Endometrial microvascular endothelial cells (primary cell): ENCODE data around the gene THOC1. TPM values are rescaled to one million over a fixed set of nuclear protein-coding genes. Genes with fewer than 3 reads are reported as not detected.

Source experiments
- in situ Hi-C: cut with HindIII; loops from 2 replicates; pipeline ENCODE4 v1.10.0; 2017; ENCODE audit warnings: low sequenced_read_pairs, low pct_unique_long_range_greater_than_20kb; ENCODE audit errors: inconsistent ontology term
- total RNA-seq: library from RNA; depleted of rRNA; stranded (reverse); fragments of >200 nt; gene quantifications from one replicate; pipeline ENCODE4 v1.2.3, GENCODE V29; 2015; ENCODE audit errors: inconsistent ontology term

THOC1 gene
- total RNA-seq, 1 donor from 2014 or later, result 31.3 TPM

DNA sequence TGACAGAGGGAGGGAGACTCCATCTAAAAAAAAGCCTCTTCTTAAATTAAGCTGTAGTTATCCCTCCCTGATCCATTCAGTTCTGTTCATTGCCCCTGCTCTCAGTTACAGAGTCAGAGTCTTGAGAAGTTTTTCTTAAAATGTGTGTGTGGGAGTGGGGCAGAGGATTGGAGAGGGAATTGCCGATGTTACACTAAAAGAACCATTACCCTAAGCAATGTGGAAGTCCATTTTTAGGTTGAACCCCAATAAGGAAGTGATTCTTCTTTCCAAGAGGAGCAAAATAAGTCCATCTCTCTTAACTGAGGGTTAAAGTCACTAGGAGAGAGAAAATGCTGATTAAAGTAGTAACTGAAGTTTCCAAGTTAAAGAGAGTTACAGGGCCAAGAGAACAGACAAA, 21.2 kb upstream of the THOC1 start:
- in situ Hi-C loops, result no loop called here

- in situ Hi-C loops, result no loop called here
Measured at GRCh38 chr18:286515-287310, 18.9 kb upstream of the THOC1 start.

DNA sequence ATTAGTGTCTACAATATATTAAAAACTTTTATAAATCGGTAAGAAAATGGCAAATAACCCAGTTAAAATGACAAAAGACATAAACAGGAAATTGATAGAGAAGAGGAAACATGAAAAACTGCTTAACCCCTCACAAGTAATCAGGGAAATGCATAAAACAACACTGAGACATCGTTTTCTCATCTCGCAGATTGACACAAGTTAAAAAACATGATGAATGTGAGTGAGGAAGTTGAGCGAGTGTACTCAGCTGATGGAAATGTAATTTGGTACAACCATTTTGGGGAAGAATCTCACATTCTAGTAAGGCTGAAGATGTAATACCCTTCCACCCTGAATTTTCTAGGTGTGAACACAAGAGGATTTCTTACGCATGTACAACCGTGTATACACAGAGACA, 18.0 kb upstream of the THOC1 start:
- in situ Hi-C loops, result no loop called here

- in situ Hi-C loops, result no loop called here
Measured at GRCh38 chr18:275486-275885, 7.6 kb upstream of the THOC1 start.

GRCh38 chr18:274313-274712, 6.5 kb upstream of the THOC1 start:
- in situ Hi-C loops, result no loop called here

GRCh38 chr18:273525-273924, 5.7 kb upstream of the THOC1 start:
- in situ Hi-C loops, result no loop called here

- in situ Hi-C loops, result no loop called here
Measured at GRCh38 chr18:272650-273049, 4.8 kb upstream of the THOC1 start.

DNA sequence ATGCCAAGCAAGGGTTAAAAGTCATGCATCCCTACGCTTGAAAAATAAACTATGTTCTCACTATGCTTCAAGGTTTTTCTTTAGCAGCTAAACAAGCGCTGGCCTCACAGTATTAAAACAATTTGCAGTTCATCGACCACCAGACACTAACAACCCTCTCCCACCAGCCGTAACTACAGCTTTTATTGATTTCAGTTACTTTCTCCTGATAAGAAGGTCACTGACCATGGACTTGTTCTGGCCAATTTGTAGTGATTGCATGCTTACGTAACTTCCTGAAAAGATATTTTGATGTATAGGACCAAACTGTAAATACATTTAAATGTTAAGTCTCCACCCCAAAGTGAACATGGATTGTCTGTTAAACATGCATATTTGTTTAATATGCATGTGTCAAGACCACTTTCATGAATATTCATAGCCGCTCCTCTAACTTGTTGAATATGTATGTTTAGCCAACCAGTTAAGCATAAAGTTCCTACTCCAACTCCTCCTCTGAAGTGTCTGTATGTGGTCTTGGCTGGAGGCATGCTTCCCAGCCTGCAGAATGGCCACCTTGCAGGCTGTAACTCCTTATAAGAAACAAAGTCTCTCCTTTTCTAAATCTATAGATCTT, 1.7 kb upstream of the THOC1 start:
- in situ Hi-C loops, result no loop called here

- in situ Hi-C loops, result no loop called here
Measured at GRCh38 chr18:267380-267687, 513 bp downstream of the THOC1 start.

- in situ Hi-C loops, result no loop called here
Measured at GRCh38 chr18:261398-262073, 6.3 kb downstream of the THOC1 start.

DNA sequence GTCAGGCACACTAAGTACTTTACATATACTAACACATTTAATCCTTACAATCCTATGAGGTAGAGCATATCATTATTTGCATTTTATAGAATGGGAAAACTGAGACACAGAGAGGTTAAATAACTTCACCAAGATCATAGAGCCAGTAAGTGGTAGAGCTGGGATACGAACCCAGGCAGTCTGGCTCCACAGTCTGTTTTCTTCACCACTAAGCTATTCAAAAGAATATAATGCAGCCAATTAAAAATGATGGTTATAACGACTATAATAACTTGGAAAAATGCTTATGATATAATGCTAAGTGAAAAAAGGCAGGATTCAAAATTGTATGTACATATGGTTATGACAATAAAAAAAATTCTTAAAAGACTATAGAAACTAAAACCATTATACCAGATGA, 7.3 kb downstream of the THOC1 start:
- in situ Hi-C loops, result no loop called here

DNA sequence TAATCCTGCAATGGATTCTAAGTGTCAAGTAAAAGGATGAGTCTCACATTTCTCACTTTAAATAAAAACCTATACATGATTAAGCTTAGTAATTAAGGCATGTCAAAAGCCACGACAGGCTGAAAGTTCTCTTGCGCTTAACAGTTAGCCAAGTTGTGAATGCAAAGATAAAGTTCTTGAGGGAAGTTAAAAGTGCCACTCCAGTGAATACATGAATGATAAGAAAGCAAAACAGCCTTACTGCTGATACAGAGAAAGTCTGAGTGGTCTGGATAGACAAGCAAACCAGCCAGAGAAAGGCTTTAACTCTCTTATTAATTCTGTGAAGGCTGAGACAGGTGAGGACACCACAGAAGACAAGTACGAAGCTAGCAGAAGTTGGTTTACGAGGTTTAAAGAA, 12.7 kb downstream of the THOC1 start:
- in situ Hi-C loops, result no loop called here

- in situ Hi-C loops, result no loop called here
Measured at GRCh38 chr18:253121-253520, 14.7 kb downstream of the THOC1 start.

- in situ Hi-C loops, result no loop called here
Measured at GRCh38 chr18:251572-251971, 16.3 kb downstream of the THOC1 start.

GRCh38 chr18:250685-251084, 17.2 kb downstream of the THOC1 start:
- in situ Hi-C loops, result no loop called here

- in situ Hi-C loops, result no loop called here
Measured at GRCh38 chr18:248053-248452, 19.8 kb downstream of the THOC1 start.

- in situ Hi-C loops, result no loop called here
Measured at GRCh38 chr18:245282-245847, 22.5 kb downstream of the THOC1 start.

DNA sequence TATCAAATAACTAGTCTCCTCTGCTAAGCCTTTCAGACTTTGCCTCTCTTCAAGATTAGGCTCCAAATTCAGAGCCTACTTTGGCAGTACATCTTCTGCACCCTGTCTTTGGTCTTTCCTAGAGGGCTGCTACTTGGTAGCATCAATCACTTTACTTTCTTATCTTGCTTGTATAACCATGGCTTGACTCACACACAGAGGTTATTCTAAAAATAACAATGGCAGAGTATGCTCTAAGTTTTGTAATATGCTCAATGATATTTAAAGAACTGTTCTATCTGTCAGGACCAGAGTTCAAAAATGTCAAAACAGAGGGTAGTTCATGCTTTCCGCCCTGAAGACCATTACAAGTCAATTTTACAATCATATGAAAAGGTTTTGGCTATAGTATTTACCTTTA, 27.7 kb downstream of the THOC1 start:
- in situ Hi-C loops, result no loop called here

DNA sequence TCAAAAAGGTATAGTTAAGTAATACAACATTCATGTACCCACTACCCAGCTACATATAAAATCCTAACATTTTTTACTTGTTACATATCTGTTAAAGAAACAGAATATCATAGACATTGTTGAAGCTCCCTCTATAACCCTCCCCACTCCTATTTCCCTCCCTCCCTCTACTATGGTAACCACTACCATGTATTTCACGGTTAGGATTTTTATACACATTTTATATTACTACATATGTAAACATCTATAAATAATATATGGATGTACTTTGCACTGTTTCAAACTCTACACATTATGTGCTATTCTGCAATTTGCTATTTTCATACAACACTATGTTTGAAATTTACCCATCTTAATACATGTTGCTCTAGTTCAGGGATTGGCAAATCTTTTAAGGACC, 36.3 kb downstream of the THOC1 start:
- in situ Hi-C loops, result no loop called here

DNA sequence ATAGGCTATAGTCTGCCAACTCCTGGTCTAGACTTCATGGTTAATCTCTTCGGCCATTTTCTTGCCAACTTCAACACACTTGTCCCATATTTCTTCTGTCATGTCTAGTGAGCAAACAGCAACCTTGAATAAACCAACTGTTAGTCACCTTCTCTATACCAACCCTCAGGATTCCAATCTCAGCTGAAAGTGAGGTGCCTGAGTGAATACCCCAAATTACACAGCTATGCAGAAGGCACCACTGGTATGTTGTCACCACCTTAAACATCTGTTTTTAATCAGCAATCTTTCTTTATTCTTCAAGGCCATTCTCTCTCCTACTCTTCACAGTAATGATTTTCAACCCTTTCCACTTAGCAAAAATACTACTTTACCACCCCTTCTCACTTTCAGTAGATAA, 39.3 kb downstream of the THOC1 start:
- in situ Hi-C loops, result no loop called here
